Lower lobe of right lung (tissue), 2 donors: ENCODE results near the gene FAM177A1. TPM values are rescaled to one million over a fixed set of nuclear protein-coding genes. Genes with fewer than 3 reads are reported as not detected.

Experiments used
- ATAC-seq, 2 donors: fragments of 200-7000 bp; cut with Tn5 transposase; one replicate each; pipeline ENCODE4 v1.9.1; 2020 to 2022; ENCODE audit warnings: mild to moderate bottlenecking in 2 of 2, moderate library complexity in 2 of 2
- DNase-seq: peaks from one replicate; pipeline ENCODE4 v3.0.0-alpha.2; 2020
- H3K27ac ChIP-seq: fragments of 200-600 bp; one replicate; pipeline ENCODE4 v1.8.0; 2022
- H3K27me3 ChIP-seq: fragments of 200-600 bp; one replicate; pipeline ENCODE4 v1.8.0; 2022; ENCODE audit warnings: low read depth
- H3K36me3 ChIP-seq: fragments of 200-600 bp; one replicate; pipeline ENCODE4 v1.8.0; 2022; ENCODE audit warnings: mild to moderate bottlenecking
- H3K4me1 ChIP-seq: fragments of 200-600 bp; one replicate; pipeline ENCODE4 v1.8.0; 2022
- H3K4me3 ChIP-seq: fragments of 200-600 bp; one replicate; pipeline ENCODE4 v1.8.0; 2022; ENCODE audit warnings: mild to moderate bottlenecking
- H3K9me3 ChIP-seq: fragments of 200-600 bp; one replicate; pipeline ENCODE4 v1.8.0; 2022
- intact Hi-C: fragments of 100-400 bp; cut with DNase I; formaldehyde crosslinking; loops from one replicate; pipeline ENCODE4 v1.11.0; 2022
- total RNA-seq: library from RNA; stranded (reverse); fragmentation: NEBNext Ultra II Directional; extraction: Animal tissue kit (Norgen Biotek cat#: 25700); gene quantifications from one replicate; pipeline ENCODE4 v1.2.1, GENCODE V29; 2021
- TF ChIP-seq, protein P1 (sequence below): fragments of 200-600 bp; IDR thresholded peaks from one replicate; pipeline ENCODE4 v1.8.0; 2022; ENCODE audit warnings: antibody characterized with exemption, mild to moderate bottlenecking
- donor health status: DM: no; HTN: yes; CAD: no; lungs with severe emphysema.

The FAM177A1 gene
- total RNA-seq, 1 donor from 2014 or later: 104 TPM

DNA sequence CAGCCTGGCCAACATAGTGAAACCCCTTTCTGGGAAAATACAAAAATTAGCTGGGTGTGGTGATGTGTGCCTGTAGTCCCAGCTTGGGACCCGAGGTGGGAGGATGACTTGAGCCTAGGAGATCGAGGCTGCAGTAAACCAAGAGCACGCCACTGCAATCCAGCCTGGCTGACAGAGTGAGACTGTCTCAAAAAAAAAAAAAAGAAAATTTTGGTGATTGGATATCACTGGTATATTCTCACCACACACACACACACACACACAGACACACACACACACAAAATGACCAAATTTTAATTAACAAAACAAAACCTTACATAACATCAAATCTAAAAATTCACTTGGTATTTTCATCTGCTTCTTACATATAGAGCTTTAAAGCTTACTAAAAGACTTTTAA lies 3.4 kb upstream of the FAM177A1 start:
- intact Hi-C loops: no loop called here
- no peaks in the 10 kb centered on the region for H3K27me3 ChIP-seq
- H3K36me3 ChIP-seq: no peaks in the 10 kb centered on the region
- H3K27ac ChIP-seq: no peak overlapping the region
- DNase-seq: no peak
- peaks cover 15% of the 10 kb centered on the region for H3K4me1 ChIP-seq
- H3K4me3 ChIP-seq: no peak overlapping the region
- TF ChIP-seq, protein P1, sequence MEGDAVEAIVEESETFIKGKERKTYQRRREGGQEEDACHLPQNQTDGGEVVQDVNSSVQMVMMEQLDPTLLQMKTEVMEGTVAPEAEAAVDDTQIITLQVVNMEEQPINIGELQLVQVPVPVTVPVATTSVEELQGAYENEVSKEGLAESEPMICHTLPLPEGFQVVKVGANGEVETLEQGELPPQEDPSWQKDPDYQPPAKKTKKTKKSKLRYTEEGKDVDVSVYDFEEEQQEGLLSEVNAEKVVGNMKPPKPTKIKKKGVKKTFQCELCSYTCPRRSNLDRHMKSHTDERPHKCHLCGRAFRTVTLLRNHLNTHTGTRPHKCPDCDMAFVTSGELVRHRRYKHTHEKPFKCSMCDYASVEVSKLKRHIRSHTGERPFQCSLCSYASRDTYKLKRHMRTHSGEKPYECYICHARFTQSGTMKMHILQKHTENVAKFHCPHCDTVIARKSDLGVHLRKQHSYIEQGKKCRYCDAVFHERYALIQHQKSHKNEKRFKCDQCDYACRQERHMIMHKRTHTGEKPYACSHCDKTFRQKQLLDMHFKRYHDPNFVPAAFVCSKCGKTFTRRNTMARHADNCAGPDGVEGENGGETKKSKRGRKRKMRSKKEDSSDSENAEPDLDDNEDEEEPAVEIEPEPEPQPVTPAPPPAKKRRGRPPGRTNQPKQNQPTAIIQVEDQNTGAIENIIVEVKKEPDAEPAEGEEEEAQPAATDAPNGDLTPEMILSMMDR: no peak
- no peak for ATAC-seq
- H3K9me3 ChIP-seq: no peaks in the 10 kb centered on the region

DNA sequence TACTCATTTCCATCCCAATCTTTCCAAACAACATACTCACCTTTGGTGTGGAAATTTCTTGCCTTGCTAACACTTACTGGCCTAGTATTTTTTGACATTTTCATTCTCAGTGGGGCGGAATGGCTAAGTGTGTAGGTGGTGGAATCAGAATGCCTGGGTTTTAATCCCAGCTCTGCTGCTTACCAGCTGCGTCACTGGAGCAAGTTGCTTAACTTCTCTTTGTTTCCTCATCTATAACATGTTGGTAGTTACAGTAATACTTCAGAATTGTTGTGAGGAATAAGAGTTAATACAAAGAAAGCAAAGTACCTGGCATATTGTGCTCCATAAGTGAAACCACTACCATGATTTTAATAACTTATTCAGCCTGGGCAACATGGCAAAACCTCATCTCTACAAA lies 3.0 kb upstream of the FAM177A1 start:
- H3K9me3 ChIP-seq: no peaks in the 10 kb centered on the region
- no peaks in the 10 kb centered on the region for H3K27me3 ChIP-seq
- no peak overlapping the region for H3K27ac ChIP-seq
- intact Hi-C loops: no loop called here
- TF ChIP-seq, protein P1: no peak
- DNase-seq: no peak
- no peak for ATAC-seq
- H3K36me3 ChIP-seq: no peaks in the 10 kb centered on the region
- no peak overlapping the region for H3K4me3 ChIP-seq
- peaks cover 19% of the 10 kb centered on the region for H3K4me1 ChIP-seq

DNA sequence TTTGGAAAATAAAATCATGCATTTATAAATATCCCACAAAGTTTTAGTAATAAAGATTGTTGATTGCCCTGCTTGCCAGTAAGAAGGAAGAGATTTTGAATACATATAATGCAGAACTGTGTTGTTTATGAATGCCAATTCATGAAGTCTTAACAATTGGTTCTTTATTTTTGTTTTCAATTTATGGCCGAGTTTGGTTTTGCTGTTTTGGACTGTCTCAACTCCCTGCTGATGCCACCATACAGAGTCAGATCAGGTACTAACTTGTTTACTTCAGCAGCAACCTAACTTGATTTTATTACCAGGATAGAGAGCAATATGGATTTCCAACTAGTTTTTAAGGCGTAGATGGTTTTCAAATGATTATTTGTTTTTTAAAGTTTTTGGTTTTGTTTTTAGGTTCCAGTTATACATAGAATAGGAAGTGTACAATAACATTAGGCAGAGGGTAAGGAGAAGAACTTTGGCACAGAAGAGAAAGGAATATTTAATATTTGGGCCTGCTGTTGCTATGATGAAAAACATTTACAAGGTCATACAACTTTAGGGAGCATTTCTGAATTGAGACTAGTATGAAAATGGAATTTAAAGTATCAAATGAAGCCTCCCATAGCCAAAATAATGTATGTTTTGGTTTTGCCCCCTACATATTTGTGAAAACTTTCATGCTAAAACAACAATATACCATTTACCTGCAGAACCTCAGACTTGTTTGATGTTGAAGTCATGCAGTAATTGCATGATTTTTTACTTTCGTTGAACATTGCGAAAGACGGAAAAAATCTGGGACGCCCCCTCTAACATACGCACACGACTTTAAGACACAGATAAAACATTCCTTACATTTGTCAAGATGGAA lies 904 bp upstream of the FAM177A1 start:
- Histone ChIP-seq H3K4me1 (peaks cover 21% of the 10 kb centered on the region), H3K27me3 (no peaks in the 10 kb centered on the region), H3K9me3 (no peaks in the 10 kb centered on the region), H3K27ac (peak overlapping the region; percentile 93), H3K36me3 (peaks cover 13% of the 10 kb centered on the region), H3K4me3 (peak overlapping the region; percentile 70)
- intact Hi-C loops: no loop called here
- TF ChIP-seq, protein P1: no peak
- ATAC-seq (peak in 1 of 2 donors; percentile 2), DNase-seq (no peak)

DNA sequence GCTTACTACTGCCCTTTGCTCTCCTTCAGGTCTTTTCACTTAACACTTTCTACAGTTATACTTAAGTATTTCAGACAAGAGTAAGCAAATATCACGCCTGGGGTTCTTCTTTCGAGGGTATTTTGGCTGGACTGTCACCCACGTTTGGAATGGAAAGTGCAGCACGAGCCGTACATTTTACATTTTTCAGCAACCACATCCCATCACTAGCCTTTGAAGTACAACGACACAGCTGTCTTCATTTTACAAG lies 349 bp upstream of the FAM177A1 start:
- intact Hi-C loops: no loop called here
- TF ChIP-seq, protein P1: no peak
- H3K36me3 ChIP-seq: peaks cover 19% of the 10 kb centered on the region
- H3K9me3 ChIP-seq: no peaks in the 10 kb centered on the region
- ATAC-seq: no peak
- H3K4me3 ChIP-seq: peak overlapping the region; percentile 70
- peaks cover 27% of the 10 kb centered on the region for H3K4me1 ChIP-seq
- no peaks in the 10 kb centered on the region for H3K27me3 ChIP-seq
- no peak for DNase-seq
- H3K27ac ChIP-seq: peak overlapping the region; percentile 93

DNA sequence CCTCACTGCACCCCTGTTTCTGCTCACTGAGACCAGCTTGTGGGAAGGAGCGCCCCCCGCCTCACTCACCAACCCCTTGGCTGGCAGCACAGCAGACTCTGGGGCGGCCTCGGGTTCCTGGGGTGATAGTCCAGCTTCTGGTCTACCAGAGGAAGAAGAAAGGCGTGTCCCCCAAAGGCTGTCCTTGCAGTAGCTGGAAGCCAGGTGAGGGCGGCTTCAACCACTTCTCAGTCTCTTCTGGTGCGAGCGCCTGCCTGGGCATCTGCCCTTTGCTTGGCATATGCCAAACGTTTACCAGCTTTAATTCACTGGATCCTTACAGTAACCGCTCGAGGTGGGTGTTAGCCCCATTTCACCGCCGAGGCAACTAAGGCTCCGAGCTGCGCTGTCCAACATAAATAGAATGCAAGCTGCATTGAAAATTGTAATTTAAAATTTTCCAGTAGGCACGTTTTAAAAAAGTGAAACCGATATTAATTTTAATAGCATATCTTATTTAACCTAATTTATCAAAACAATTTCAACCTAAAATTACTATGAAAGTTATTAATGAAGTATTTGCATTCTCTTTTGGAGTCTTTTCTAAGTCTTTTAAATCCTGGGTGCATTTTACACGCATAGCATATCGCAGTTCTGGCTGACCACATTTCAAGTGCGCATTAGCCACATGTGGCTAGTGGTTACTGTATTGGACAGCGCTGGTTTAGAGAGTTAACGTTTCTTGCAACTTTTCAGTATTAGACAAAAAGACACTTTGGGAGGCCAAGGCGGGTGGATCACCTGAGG lies 872 bp downstream of the FAM177A1 start:
- no peak for DNase-seq
- peak overlapping the region; percentile 70 for H3K4me3 ChIP-seq
- TF ChIP-seq, protein P1: no peak
- peak; percentile 54 to 56 for ATAC-seq
- H3K4me1 ChIP-seq: peaks cover 39% of the 10 kb centered on the region
- intact Hi-C loops: no loop called here
- no peaks in the 10 kb centered on the region for H3K9me3 ChIP-seq
- no peaks in the 10 kb centered on the region for H3K27me3 ChIP-seq
- peaks cover 31% of the 10 kb centered on the region for H3K36me3 ChIP-seq
- peak overlapping the region; percentile 93 for H3K27ac ChIP-seq
